Neuronal stem cell (in vitro differentiated cells): ENCODE measurements around the gene AOX1.

Experiments
- DNase-seq: peaks from one replicate; pipeline ENCODE4 v3.0.0-alpha.2; 2013; ENCODE audit warnings: low spot score
- H2AFZ ChIP-seq: one replicate; pipeline ENCODE4 v1.6.1; 2013; ENCODE audit warnings: mild to moderate bottlenecking, low read length, inconsistent platforms
- H2AK5ac ChIP-seq: 2 replicates; pipeline ENCODE4 v1.6.1; 2013; ENCODE audit warnings: low read depth, mild to moderate bottlenecking, inconsistent platforms, low read length, moderate library complexity, mixed read lengths
- H2BK120ac ChIP-seq: 2 replicates; pipeline ENCODE4 v1.6.1; 2013; ENCODE audit warnings: low read depth, mild to moderate bottlenecking, inconsistent platforms, low read length, moderate library complexity, mixed read lengths
- H2BK12ac ChIP-seq: one replicate; pipeline ENCODE4 v1.6.1; 2013; ENCODE audit warnings: low read length, inconsistent platforms
- H2BK15ac ChIP-seq: 2 replicates; pipeline ENCODE4 v1.6.1; 2013; ENCODE audit warnings: mild to moderate bottlenecking, low read length, inconsistent platforms, mixed read lengths
- H2BK5ac ChIP-seq: one replicate; pipeline ENCODE4 v1.6.1; 2013; ENCODE audit warnings: inconsistent platforms, mild to moderate bottlenecking, low read length, moderate library complexity
- H3K14ac ChIP-seq: one replicate; pipeline ENCODE4 v1.6.1; 2013; ENCODE audit warnings: low read length, inconsistent platforms
- H3K18ac ChIP-seq: 2 replicates; pipeline ENCODE4 v1.6.1; 2013; ENCODE audit warnings: low read length, inconsistent platforms
- H3K23ac ChIP-seq: 2 replicates; pipeline ENCODE4 v1.6.1; 2013; ENCODE audit warnings: low read depth, mild to moderate bottlenecking, mixed read lengths, low read length, inconsistent platforms; ENCODE audit not compliant: poor library complexity
- H3K27ac ChIP-seq: replicated peaks from 3 replicates; pipeline ENCODE4 v1.5.1; 2013; ENCODE audit warnings: low read length, inconsistent platforms
- H3K27me3 ChIP-seq, 3 experiments: 2 replicates each; pipeline ENCODE4 v1.6.1; 2013; ENCODE audit warnings: low read length in 3 of 3, mild to moderate bottlenecking in 2 of 3, inconsistent platforms in 1 of 3, low read depth in 1 of 3, mixed read lengths in 1 of 3, moderate library complexity in 1 of 3; ENCODE audit not compliant: control insufficient read depth in 3 of 3, insufficient read depth in 3 of 3
- H3K36me3 ChIP-seq, 2 donors: replicated peaks in 1 of 2; 2 replicates each; pipeline ENCODE4 v1.6.1; 2013; ENCODE audit warnings: low read length in 2 of 2; ENCODE audit not compliant: control insufficient read depth in 2 of 2, insufficient read depth in 2 of 2
- H3K4ac ChIP-seq: 2 replicates; pipeline ENCODE4 v1.6.1; 2013; ENCODE audit warnings: inconsistent platforms, mild to moderate bottlenecking, low read length, moderate library complexity
- H3K4me1 ChIP-seq, 2 donors: 1 replicate in 1 of 2; 2 replicates in 1 of 2; pipeline ENCODE4 v1.6.1; 2013; ENCODE audit warnings: low read length in 2 of 2, low read depth in 1 of 2; ENCODE audit not compliant: control insufficient read depth in 2 of 2, insufficient read depth in 1 of 2
- H3K4me2 ChIP-seq: one replicate; pipeline ENCODE4 v1.6.1; 2013; ENCODE audit warnings: mild to moderate bottlenecking, low read length, inconsistent platforms; ENCODE audit not compliant: insufficient read depth, poor library complexity, severe bottlenecking
- H3K4me3 ChIP-seq, 2 donors: 2 replicates each; pipeline ENCODE4 v1.5.1; 2013; ENCODE audit warnings: low read length in 2 of 2, mild to moderate bottlenecking in 2 of 2, inconsistent platforms in 1 of 2, moderate library complexity in 1 of 2
- H3K79me1 ChIP-seq: one replicate; pipeline ENCODE4 v1.6.1; 2013; ENCODE audit warnings: low read depth, mild to moderate bottlenecking, inconsistent platforms, low read length, moderate library complexity
- H3K9ac ChIP-seq: one replicate; pipeline ENCODE4 v1.6.1; 2013; ENCODE audit warnings: mild to moderate bottlenecking, low read depth, low read length, inconsistent platforms; ENCODE audit not compliant: poor library complexity
- H3K9me3 ChIP-seq, 2 donors: replicated peaks in 1 of 2; 2 replicates each; pipeline versions ENCODE3 to v1.6.1; 2013; ENCODE audit warnings: low read length in 2 of 2, mild to moderate bottlenecking in 2 of 2, inconsistent platforms in 1 of 2, low read depth in 1 of 2, mixed read lengths in 1 of 2, moderate library complexity in 1 of 2; ENCODE audit not compliant: control insufficient read depth in 2 of 2, insufficient read depth in 1 of 2
- H4K8ac ChIP-seq: one replicate; pipeline ENCODE4 v1.6.1; 2013; ENCODE audit warnings: low read depth, mild to moderate bottlenecking, inconsistent platforms, low read length, moderate library complexity
- H4K91ac ChIP-seq: one replicate; pipeline ENCODE4 v1.6.1; 2013; ENCODE audit warnings: low read length, low read depth, mild to moderate bottlenecking, inconsistent platforms; ENCODE audit not compliant: poor library complexity
- WGBS, 2 donors: extraction: QIAGEN DNeasy Blood & Tissue Kit; methylation state at CpG; one replicate each; pipeline ENCODE4 v1.1.7; 2013; ENCODE audit warnings: missing lambda C conversion rate in 2 of 2, mixed read lengths in 1 of 2; ENCODE audit not compliant: insufficient read length in 2 of 2, insufficient replicate concordance in 1 of 2; ENCODE audit errors: extremely low coverage in 2 of 2; 5-methylcytosine and 5-hydroxymethylcytosine counted together

The AOX1 gene

GRCh38 chr2:200655918-200656580, 70.2 kb downstream of the AOX1 start:
- WGBS, 2 donors: no CpG with 5 or more reads among the region's 3 CpGs

GRCh38 chr2:200658278-200658864, 72.6 kb downstream of the AOX1 start:
- no peak overlapping the region for H2BK12ac ChIP-seq
- H3K27me3 ChIP-seq: peaks cover 0 to 11% (median 0%) of the 10 kb centered on the region in 3 experiments
- H3K4me2 ChIP-seq: no peak overlapping the region
- H2BK5ac ChIP-seq: no peak overlapping the region
- H3K14ac ChIP-seq: no peak overlapping the region
- no peak overlapping the region for H3K4ac ChIP-seq
- H3K27ac ChIP-seq: no peak overlapping the region
- no peak overlapping the region for H2BK15ac ChIP-seq
- no peak overlapping the region for H3K9ac ChIP-seq
- H3K9me3 ChIP-seq: no peaks in the 10 kb centered on the region
- WGBS, 2 donors: no CpG with 5 or more reads among the region's 5 CpGs
- H3K36me3 ChIP-seq: no peaks in the 10 kb centered on the region
- no peak overlapping the region for H3K18ac ChIP-seq
- no peak overlapping the region for H2AK5ac ChIP-seq
- H3K4me1 ChIP-seq: no peaks in the 10 kb centered on the region
- no peak overlapping the region for H4K8ac ChIP-seq
- H4K91ac ChIP-seq: no peak overlapping the region
- no peaks in the 10 kb centered on the region for H3K79me1 ChIP-seq
- DNase-seq: no peak
- H2BK120ac ChIP-seq: no peak overlapping the region
- H2AFZ ChIP-seq: no peak overlapping the region
- no peak overlapping the region for H3K4me3 ChIP-seq
- H3K23ac ChIP-seq: no peak overlapping the region

More at GRCh38 chr2:200655918-200656580, 70.2 kb downstream of the AOX1 start:
- no peak overlapping the region for H3K18ac ChIP-seq
- H3K4me1 ChIP-seq: no peaks in the 10 kb centered on the region
- H2BK12ac ChIP-seq: no peak overlapping the region
- H3K9me3 ChIP-seq: peaks cover 0 to 3% of the 10 kb centered on the region in 2 donors
- no peaks in the 10 kb centered on the region for H3K36me3 ChIP-seq
- no peak overlapping the region for H3K4me2 ChIP-seq
- peaks cover 0 to 4% (median 0%) of the 10 kb centered on the region in 3 experiments for H3K27me3 ChIP-seq
- H3K27ac ChIP-seq: no peak overlapping the region
- H2BK15ac ChIP-seq: no peak overlapping the region
- H2AK5ac ChIP-seq: no peak overlapping the region
- H2BK120ac ChIP-seq: no peak overlapping the region
- no peak overlapping the region for H3K23ac ChIP-seq
- no peak for DNase-seq
- H2BK5ac ChIP-seq: no peak overlapping the region
- no peak overlapping the region for H3K4me3 ChIP-seq
- no peak overlapping the region for H2AFZ ChIP-seq
- H4K91ac ChIP-seq: no peak overlapping the region
- H3K79me1 ChIP-seq: no peaks in the 10 kb centered on the region
- H3K9ac ChIP-seq: no peak overlapping the region
- H3K14ac ChIP-seq: no peak overlapping the region
- no peak overlapping the region for H4K8ac ChIP-seq
- no peak overlapping the region for H3K4ac ChIP-seq

GRCh38 chr2:200659410-200659809, 73.6 kb downstream of the AOX1 start:
- no CpG with 5 or more reads among the region's 4 CpGs for WGBS, 2 donors
- no peaks in the 10 kb centered on the region for H3K36me3 ChIP-seq
- H3K4me1 ChIP-seq: no peaks in the 10 kb centered on the region

GRCh38 chr2:200661477-200661876, 75.7 kb downstream of the AOX1 start:
- Histone ChIP-seq H3K27ac (no peak overlapping the region), H3K4me1 (no peaks in the 10 kb centered on the region), H3K9ac (no peak overlapping the region), H3K14ac (no peak overlapping the region), H2AFZ (no peak overlapping the region), H4K8ac (no peak overlapping the region), H2BK5ac (no peak overlapping the region), H3K4ac (no peak overlapping the region), H3K27me3 (peaks cover 0 to 7% (median 0%) of the 10 kb centered on the region in 3 experiments), H3K23ac (no peak overlapping the region), H3K4me3 (no peak overlapping the region), H2BK15ac (no peak overlapping the region), H2BK120ac (no peak overlapping the region), H3K18ac (no peak overlapping the region), H3K79me1 (no peaks in the 10 kb centered on the region), H4K91ac (no peak overlapping the region), H3K9me3 (no peaks in the 10 kb centered on the region), H3K4me2 (no peak overlapping the region), H2BK12ac (no peak overlapping the region), H2AK5ac (no peak overlapping the region), H3K36me3 (no peaks in the 10 kb centered on the region)
- DNase-seq: no peak
- no CpG with 5 or more reads among the region's 1 CpG for WGBS, 2 donors

More at GRCh38 chr2:200659410-200659809, 73.6 kb downstream of the AOX1 start:
- Histone ChIP-seq H2AK5ac (no peak overlapping the region), H2BK5ac (no peak overlapping the region), H3K23ac (no peak overlapping the region), H3K79me1 (no peaks in the 10 kb centered on the region), H3K4ac (no peak overlapping the region), H3K27me3 (peaks cover 0 to 11% (median 0%) of the 10 kb centered on the region in 3 experiments), H2AFZ (no peak overlapping the region), H2BK15ac (no peak overlapping the region), H4K91ac (no peak overlapping the region), H2BK120ac (no peak overlapping the region), H4K8ac (no peak overlapping the region), H3K18ac (no peak overlapping the region), H3K9me3 (no peaks in the 10 kb centered on the region), H3K27ac (no peak overlapping the region), H3K4me3 (no peak overlapping the region), H3K4me2 (no peak overlapping the region), H3K9ac (no peak overlapping the region), H2BK12ac (no peak overlapping the region), H3K14ac (no peak overlapping the region)
- no peak for DNase-seq
